ENCODE results near the gene PDE6C.

Gene PDE6C

DNA sequence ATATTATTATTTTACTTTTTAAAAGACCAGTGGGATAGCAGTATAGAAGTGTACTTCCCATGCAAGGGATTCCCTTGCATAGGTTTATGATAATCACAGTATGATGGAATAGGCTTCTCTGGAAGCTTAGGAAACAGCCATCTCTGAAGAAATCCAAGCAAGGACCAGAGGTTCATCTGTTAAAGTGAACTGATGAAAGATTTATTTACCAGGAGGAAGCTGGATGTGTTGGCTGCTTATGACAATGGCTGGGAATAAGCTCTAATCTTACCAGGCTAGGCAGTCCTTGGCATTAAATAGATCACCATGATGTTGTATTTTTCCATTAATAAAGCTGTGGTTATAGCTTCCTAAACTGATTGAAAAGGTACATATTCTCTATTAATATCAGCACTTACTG lies 58.0 kb downstream of the PDE6C start:
- no peak for ATAC-seq
- TF ChIP-seq, protein P1, sequence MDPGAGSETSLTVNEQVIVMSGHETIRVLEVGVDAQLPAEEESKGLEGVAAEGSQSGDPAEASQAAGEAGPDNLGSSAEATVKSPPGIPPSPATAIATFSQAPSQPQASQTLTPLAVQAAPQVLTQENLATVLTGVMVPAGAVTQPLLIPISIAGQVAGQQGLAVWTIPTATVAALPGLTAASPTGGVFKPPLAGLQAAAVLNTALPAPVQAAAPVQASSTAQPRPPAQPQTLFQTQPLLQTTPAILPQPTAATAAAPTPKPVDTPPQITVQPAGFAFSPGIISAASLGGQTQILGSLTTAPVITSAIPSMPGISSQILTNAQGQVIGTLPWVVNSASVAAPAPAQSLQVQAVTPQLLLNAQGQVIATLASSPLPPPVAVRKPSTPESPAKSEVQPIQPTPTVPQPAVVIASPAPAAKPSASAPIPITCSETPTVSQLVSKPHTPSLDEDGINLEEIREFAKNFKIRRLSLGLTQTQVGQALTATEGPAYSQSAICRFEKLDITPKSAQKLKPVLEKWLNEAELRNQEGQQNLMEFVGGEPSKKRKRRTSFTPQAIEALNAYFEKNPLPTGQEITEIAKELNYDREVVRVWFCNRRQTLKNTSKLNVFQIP (CRISPR knock-in tag; IDR thresholded peaks at IDR 0.05; ENCODE audit: borderline replicate concordance, low read depth), result no peak
- no peak for TF ChIP-seq TOX (CRISPR knock-in tag; IDR thresholded peaks at IDR 0.05; ENCODE audit: borderline replicate concordance)
- no peak for TF ChIP-seq BACH2 (CRISPR knock-in tag; IDR thresholded peaks at IDR 0.05; ENCODE audit: borderline replicate concordance)
- no peak for TF ChIP-seq ZNF565 (CRISPR knock-in tag; conservative IDR thresholded peaks at IDR 0.05; ENCODE audit: low read depth)
- no peak for TF ChIP-seq ZNF8 (CRISPR knock-in tag; IDR thresholded peaks at IDR 0.05)
- no peak for TF ChIP-seq CSDC2 (CRISPR knock-in tag; IDR thresholded peaks at IDR 0.05)
- TF ChIP-seq PPARA (CRISPR knock-in tag; IDR thresholded peaks at IDR 0.05; ENCODE audit: borderline replicate concordance), result no peak
- no peak for TF ChIP-seq TCF4 (CRISPR knock-in tag; IDR thresholded peaks at IDR 0.05; ENCODE audit: borderline replicate concordance)
- no peak for TF ChIP-seq ZFP30 (CRISPR knock-in tag; IDR thresholded peaks at IDR 0.05)
- TF ChIP-seq RARB (CRISPR knock-in tag; IDR thresholded peaks at IDR 0.05), result no peak
- TF ChIP-seq ZC3H10 (CRISPR knock-in tag; IDR thresholded peaks at IDR 0.05), result no peak

DNA sequence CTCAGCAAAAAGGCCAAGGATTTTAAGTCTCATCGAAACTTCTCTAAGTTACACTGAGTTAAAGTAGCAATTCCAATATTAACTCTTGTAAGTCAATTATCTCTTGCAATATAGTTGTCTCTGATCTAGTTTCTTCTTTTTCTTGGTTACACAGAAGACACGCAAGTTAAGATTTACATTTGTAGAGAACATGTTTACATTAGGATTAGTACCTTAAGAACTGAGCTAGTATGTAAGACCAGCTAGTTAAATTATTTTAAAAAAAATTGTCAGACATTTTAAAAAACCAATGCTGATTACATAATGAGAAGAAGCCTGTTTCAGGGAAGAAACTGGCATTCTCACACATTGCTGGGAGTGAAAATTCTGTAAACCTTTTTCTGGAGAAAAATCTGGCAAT lies 58.7 kb downstream of the PDE6C start:
- no peak for ATAC-seq
- no peak for TF ChIP-seq ZC3H10 (CRISPR knock-in tag; IDR thresholded peaks at IDR 0.05)
- no peak for TF ChIP-seq BACH2 (CRISPR knock-in tag; IDR thresholded peaks at IDR 0.05; ENCODE audit: borderline replicate concordance)
- no peak for TF ChIP-seq ISL1 (CRISPR knock-in tag; IDR thresholded peaks at IDR 0.05)
- TF ChIP-seq, protein P2, sequence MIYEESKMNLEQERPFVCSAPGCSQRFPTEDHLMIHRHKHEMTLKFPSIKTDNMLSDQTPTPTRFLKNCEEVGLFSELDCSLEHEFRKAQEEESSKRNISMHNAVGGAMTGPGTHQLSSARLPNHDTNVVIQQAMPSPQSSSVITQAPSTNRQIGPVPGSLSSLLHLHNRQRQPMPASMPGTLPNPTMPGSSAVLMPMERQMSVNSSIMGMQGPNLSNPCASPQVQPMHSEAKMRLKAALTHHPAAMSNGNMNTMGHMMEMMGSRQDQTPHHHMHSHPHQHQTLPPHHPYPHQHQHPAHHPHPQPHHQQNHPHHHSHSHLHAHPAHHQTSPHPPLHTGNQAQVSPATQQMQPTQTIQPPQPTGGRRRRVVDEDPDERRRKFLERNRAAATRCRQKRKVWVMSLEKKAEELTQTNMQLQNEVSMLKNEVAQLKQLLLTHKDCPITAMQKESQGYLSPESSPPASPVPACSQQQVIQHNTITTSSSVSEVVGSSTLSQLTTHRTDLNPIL (CRISPR knock-in tag; IDR thresholded peaks at IDR 0.05; ENCODE audit: low read depth), result no peak
- TF ChIP-seq, protein P3, sequence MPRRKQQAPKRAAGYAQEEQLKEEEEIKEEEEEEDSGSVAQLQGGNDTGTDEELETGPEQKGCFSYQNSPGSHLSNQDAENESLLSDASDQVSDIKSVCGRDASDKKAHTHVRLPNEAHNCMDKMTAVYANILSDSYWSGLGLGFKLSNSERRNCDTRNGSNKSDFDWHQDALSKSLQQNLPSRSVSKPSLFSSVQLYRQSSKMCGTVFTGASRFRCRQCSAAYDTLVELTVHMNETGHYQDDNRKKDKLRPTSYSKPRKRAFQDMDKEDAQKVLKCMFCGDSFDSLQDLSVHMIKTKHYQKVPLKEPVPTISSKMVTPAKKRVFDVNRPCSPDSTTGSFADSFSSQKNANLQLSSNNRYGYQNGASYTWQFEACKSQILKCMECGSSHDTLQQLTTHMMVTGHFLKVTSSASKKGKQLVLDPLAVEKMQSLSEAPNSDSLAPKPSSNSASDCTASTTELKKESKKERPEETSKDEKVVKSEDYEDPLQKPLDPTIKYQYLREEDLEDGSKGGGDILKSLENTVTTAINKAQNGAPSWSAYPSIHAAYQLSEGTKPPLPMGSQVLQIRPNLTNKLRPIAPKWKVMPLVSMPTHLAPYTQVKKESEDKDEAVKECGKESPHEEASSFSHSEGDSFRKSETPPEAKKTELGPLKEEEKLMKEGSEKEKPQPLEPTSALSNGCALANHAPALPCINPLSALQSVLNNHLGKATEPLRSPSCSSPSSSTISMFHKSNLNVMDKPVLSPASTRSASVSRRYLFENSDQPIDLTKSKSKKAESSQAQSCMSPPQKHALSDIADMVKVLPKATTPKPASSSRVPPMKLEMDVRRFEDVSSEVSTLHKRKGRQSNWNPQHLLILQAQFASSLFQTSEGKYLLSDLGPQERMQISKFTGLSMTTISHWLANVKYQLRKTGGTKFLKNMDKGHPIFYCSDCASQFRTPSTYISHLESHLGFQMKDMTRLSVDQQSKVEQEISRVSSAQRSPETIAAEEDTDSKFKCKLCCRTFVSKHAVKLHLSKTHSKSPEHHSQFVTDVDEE (CRISPR knock-in tag; IDR thresholded peaks at IDR 0.05), result no peak
- TF ChIP-seq GLIS3 (CRISPR knock-in tag; IDR thresholded peaks at IDR 0.05), result no peak
- TF ChIP-seq, protein P4, sequence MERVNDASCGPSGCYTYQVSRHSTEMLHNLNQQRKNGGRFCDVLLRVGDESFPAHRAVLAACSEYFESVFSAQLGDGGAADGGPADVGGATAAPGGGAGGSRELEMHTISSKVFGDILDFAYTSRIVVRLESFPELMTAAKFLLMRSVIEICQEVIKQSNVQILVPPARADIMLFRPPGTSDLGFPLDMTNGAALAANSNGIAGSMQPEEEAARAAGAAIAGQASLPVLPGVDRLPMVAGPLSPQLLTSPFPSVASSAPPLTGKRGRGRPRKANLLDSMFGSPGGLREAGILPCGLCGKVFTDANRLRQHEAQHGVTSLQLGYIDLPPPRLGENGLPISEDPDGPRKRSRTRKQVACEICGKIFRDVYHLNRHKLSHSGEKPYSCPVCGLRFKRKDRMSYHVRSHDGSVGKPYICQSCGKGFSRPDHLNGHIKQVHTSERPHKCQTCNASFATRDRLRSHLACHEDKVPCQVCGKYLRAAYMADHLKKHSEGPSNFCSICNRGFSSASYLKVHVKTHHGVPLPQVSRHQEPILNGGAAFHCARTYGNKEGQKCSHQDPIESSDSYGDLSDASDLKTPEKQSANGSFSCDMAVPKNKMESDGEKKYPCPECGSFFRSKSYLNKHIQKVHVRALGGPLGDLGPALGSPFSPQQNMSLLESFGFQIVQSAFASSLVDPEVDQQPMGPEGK (CRISPR knock-in tag; IDR thresholded peaks at IDR 0.05; ENCODE audit: borderline replicate concordance), result no peak
- no peak for TF ChIP-seq ZFP30 (CRISPR knock-in tag; IDR thresholded peaks at IDR 0.05)
- TF ChIP-seq ZNF565 (CRISPR knock-in tag; conservative IDR thresholded peaks at IDR 0.05; ENCODE audit: low read depth), result no peak
- TF ChIP-seq SNAI2 (CRISPR knock-in tag; IDR thresholded peaks at IDR 0.05), result no peak
- no peak for TF ChIP-seq ZNF8 (CRISPR knock-in tag; IDR thresholded peaks at IDR 0.05)
- TF ChIP-seq PPARA (CRISPR knock-in tag; IDR thresholded peaks at IDR 0.05; ENCODE audit: borderline replicate concordance), result no peak
- TF ChIP-seq, protein P5, sequence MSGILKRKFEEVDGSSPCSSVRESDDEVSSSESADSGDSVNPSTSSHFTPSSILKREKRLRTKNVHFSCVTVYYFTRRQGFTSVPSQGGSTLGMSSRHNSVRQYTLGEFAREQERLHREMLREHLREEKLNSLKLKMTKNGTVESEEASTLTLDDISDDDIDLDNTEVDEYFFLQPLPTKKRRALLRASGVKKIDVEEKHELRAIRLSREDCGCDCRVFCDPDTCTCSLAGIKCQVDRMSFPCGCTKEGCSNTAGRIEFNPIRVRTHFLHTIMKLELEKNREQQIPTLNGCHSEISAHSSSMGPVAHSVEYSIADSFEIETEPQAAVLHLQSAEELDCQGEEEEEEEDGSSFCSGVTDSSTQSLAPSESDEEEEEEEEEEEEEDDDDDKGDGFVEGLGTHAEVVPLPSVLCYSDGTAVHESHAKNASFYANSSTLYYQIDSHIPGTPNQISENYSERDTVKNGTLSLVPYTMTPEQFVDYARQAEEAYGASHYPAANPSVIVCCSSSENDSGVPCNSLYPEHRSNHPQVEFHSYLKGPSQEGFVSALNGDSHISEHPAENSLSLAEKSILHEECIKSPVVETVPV (CRISPR knock-in tag; IDR thresholded peaks at IDR 0.05), result no peak
- no peak for TF ChIP-seq TOX (CRISPR knock-in tag; IDR thresholded peaks at IDR 0.05; ENCODE audit: borderline replicate concordance)

DNA sequence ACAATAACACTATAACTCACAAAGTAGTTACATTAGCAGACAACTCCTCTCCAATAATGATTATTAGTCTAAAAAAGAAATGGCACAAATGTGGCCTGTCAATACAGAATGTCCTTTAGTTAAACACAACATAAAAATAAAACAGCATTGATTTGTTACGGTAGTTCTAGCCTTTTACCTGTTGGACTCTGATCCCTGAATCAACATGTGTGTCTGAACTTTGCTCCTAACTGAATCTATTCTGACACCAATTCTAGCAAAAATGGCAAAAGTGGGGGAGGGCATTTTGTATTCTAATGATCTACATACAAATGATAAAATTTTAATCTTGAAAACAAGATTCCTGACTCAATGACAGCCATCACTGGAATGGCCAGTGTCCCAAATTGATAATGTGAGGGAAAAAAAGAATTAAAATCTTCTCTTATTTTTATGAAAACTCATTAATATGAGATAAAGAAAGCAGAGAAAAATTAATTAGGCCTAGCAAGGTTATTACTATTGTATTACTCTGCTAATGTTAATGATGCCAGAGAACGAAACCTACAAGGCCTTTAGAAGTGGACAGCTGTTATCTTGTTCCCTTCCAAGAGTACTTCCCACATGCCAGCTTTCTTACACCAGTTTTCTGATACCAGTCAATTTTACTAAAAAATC lies 59.8 kb downstream of the PDE6C start:
- ATAC-seq, result no peak
- TF ChIP-seq, protein P3 (CRISPR knock-in tag; IDR thresholded peaks at IDR 0.05), result no peak
- TF ChIP-seq BACH2 (CRISPR knock-in tag; IDR thresholded peaks at IDR 0.05; ENCODE audit: borderline replicate concordance) (no peak), ZNF565 (CRISPR knock-in tag; conservative IDR thresholded peaks at IDR 0.05; ENCODE audit: low read depth) (no peak), CSDC2 (CRISPR knock-in tag; IDR thresholded peaks at IDR 0.05) (no peak), ISL1 (CRISPR knock-in tag; IDR thresholded peaks at IDR 0.05) (no peak), ZFP3 (CRISPR knock-in tag; IDR thresholded peaks at IDR 0.05) (no peak), ZC3H10 (CRISPR knock-in tag; IDR thresholded peaks at IDR 0.05) (no peak), ARNTL (CRISPR knock-in tag; IDR thresholded peaks at IDR 0.05; ENCODE audit: borderline replicate concordance, low read depth) (no peak), ZNF8 (CRISPR knock-in tag; IDR thresholded peaks at IDR 0.05) (no peak), TOX (CRISPR knock-in tag; IDR thresholded peaks at IDR 0.05; ENCODE audit: borderline replicate concordance) (no peak), SNAI2 (CRISPR knock-in tag; IDR thresholded peaks at IDR 0.05) (no peak), GLIS3 (CRISPR knock-in tag; IDR thresholded peaks at IDR 0.05) (no peak), ZNF70 (CRISPR knock-in tag; IDR thresholded peaks at IDR 0.05) (no peak), OSR1 (CRISPR knock-in tag; IDR thresholded peaks at IDR 0.05) (no peak)
- TF ChIP-seq, protein P2 (CRISPR knock-in tag; IDR thresholded peaks at IDR 0.05; ENCODE audit: low read depth), result no peak
